ENCODE measurements around the gene ZNF536. TPM values are rescaled to one million over a fixed set of nuclear protein-coding genes. Genes with fewer than 3 reads are reported as not detected.

The ZNF536 gene
- total RNA-seq, 1 experiment from 2014 or later = not detected

- H3K27ac ChIP-seq (ENCODE audit: insufficient read length, low read depth, low read length) = no peak overlapping the region
- H2BK120ac ChIP-seq (ENCODE audit: low read depth, low read length, poor library complexity, severe bottlenecking) = no peak overlapping the region
- H4K20me1 ChIP-seq (ENCODE audit: control insufficient read depth, insufficient read depth, insufficient read length) = no peaks in the 10 kb centered on the region
- no peaks in the 10 kb centered on the region for H3K79me1 ChIP-seq (ENCODE audit: insufficient read depth, low read depth, low read length, poor library complexity, severe bottlenecking)
- peaks cover 39% of the 10 kb centered on the region in 2 experiments for H3K4me1 Mint-ChIP-seq
- WGBS (ENCODE audit: extremely low coverage, insufficient read length, low lambda C conversion rate) = no CpG with 5 or more reads among the region's 19 CpGs
- H3K4me2 ChIP-seq (ENCODE audit: insufficient read depth, insufficient read length, low read length) = peak overlapping the region; percentile 28
- no peak overlapping the region for H4K91ac ChIP-seq (ENCODE audit: insufficient read length, low read depth, low read length)
- no peak overlapping the region for H3K56ac ChIP-seq (ENCODE audit: insufficient read length, low read depth, low read length)
- H2BK5ac ChIP-seq (ENCODE audit: insufficient read length, low read length) = no peak overlapping the region
- no peaks in the 10 kb centered on the region; a peak in 1 of 5 replicates for H3K9me3 Mint-ChIP-seq
- no peaks in the 10 kb centered on the region for H3K9me3 ChIP-seq (ENCODE audit: control insufficient read depth, low read depth, low read length)
- no peak overlapping the region for H3K18ac ChIP-seq (ENCODE audit: insufficient read length, low read depth, low read length)
- no peaks in the 10 kb centered on the region for H3K27me3 ChIP-seq (ENCODE audit: insufficient read depth, low read length)
- no peak overlapping the region for H4K5ac ChIP-seq (ENCODE audit: insufficient read length, low read depth, low read length)
- H3K4ac ChIP-seq (ENCODE audit: low read depth, low read length) = no peak overlapping the region
- H3K27me3 Mint-ChIP-seq (ENCODE audit: low read depth) = peaks cover 43% of the 10 kb centered on the region
- H3K79me2 ChIP-seq (ENCODE audit: insufficient read depth, low read length) = no peaks in the 10 kb centered on the region
- no peak overlapping the region for H2BK20ac ChIP-seq (ENCODE audit: low read depth, low read length, poor library complexity, severe bottlenecking)
- H3K14ac ChIP-seq (ENCODE audit: insufficient read depth, low read length) = no peak overlapping the region
- peaks cover 9% of the 10 kb centered on the region; the same call in 1 of the 2 replicates for H3K4me1 ChIP-seq (ENCODE audit: insufficient read depth, low read length)
- no peak overlapping the region for H2BK15ac ChIP-seq (ENCODE audit: low read depth, low read length)
- no peak overlapping the region for H2BK12ac ChIP-seq (ENCODE audit: insufficient read length, low read depth, low read length)
- H3K36me3 Mint-ChIP-seq (ENCODE audit: insufficient read depth in 1 of 3, low read depth in 3 of 3) = no peaks in the 10 kb centered on the region
- peak overlapping the region; percentile 43 to 71 for H3K4me3 Mint-ChIP-seq
- no peak overlapping the region for H3T11ph ChIP-seq (ENCODE audit: low read length)
- no peak overlapping the region for H2AFZ ChIP-seq (ENCODE audit: low read length)
- TF ChIP-seq CTCF (conservative IDR thresholded peaks at IDR 0.05) = no peak
- H3K23me2 ChIP-seq (ENCODE audit: insufficient read length, low read depth, low read length, poor library complexity, severe bottlenecking) = no peaks in the 10 kb centered on the region
- peak overlapping the region in 1 of 3 experiments; percentile 91; a peak in 2 of 7 replicates for H3K27ac Mint-ChIP-seq
- peak; percentile 41 for DNase-seq
- H4K8ac ChIP-seq (replicated peaks; ENCODE audit: insufficient read length, low read depth, low read length) = no peak overlapping the region
- no peak overlapping the region for H3K23ac ChIP-seq (ENCODE audit: insufficient read length, low read depth, low read length)
- H3K9ac ChIP-seq (ENCODE audit: extremely low read depth, insufficient read length, low read length) = no peak overlapping the region
- no peak overlapping the region for H2AK5ac ChIP-seq (ENCODE audit: insufficient read length, low read length)
These were observed 19.7 kb downstream of the ZNF536 start for GRCh38 chr19:30391554-30392551.

Measured in H9 (cell line).